ENCODE data around the gene SLC8A1. TPM values are rescaled to one million over a fixed set of nuclear protein-coding genes. Genes with fewer than 3 reads are reported as not detected.

The SLC8A1 gene
- total and polyA plus RNA-seq, 11 donors, result 61.9 to 1,521 (median 827) TPM

DNA sequence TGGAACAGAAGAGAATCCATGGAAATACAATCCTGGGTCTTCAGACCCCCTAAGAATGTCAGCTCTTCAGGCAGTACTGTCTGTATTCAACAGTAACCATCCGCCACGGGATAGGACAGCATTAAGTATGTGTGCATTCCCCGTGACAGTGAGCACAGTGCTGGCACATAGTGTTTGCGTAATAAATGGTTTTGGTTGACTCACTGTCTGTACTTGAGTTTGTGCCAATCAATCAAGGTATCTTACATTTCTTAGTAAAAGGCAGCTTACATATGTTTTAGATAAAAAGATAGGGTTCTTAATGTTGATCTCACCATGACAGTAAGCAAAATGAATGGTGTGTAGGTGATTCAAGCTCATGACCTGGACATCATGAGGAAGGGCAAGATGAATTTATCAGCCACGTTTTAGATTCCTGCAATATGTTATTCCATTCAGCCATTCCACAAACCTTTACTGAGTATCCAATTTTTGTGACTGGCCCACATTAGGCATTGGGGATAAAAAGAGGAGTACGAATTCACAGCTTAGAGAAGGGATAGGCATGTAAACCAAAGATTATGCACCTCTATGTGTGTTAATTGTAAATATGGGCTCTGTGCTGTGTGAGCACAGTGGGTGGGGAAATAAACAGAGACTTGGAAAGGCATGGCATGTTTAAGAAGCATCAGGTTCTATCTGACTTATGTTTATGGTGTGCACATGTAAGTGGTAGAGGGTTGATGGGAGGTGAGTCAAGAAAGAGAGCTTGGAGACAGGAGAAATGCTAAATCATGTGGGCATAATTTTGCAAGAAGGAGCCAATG lies 258.8 kb downstream of the SLC8A1 start:
- Histone ChIP-seq H3K27me3 (no peaks in the 10 kb centered on the region), H3K27ac (no peak overlapping the region), H3K9me3 (no peaks in the 10 kb centered on the region), H3K36me3 (peaks cover 0 to 4% (median 0%) of the 10 kb centered on the region in 9 donors), H3K4me1 (peaks cover 0 to 30% (median 2%) of the 10 kb centered on the region in 12 donors), H3K4me3 (no peak overlapping the region)
- DNase-seq, result no peak
- intact Hi-C loops (cut with DNase I), result no loop called here
- ATAC-seq, result peak in 1 of 4 donors; percentile 38
- TF ChIP-seq POLR2A (IDR thresholded peaks at IDR 0.05), result no peak
- TF ChIP-seq, protein P1, sequence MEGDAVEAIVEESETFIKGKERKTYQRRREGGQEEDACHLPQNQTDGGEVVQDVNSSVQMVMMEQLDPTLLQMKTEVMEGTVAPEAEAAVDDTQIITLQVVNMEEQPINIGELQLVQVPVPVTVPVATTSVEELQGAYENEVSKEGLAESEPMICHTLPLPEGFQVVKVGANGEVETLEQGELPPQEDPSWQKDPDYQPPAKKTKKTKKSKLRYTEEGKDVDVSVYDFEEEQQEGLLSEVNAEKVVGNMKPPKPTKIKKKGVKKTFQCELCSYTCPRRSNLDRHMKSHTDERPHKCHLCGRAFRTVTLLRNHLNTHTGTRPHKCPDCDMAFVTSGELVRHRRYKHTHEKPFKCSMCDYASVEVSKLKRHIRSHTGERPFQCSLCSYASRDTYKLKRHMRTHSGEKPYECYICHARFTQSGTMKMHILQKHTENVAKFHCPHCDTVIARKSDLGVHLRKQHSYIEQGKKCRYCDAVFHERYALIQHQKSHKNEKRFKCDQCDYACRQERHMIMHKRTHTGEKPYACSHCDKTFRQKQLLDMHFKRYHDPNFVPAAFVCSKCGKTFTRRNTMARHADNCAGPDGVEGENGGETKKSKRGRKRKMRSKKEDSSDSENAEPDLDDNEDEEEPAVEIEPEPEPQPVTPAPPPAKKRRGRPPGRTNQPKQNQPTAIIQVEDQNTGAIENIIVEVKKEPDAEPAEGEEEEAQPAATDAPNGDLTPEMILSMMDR (IDR thresholded peaks at IDR 0.05), result no peak
- WGBS, 4 donors, result 53 to 77% (median 75%) methylated on average over 6 of the region's 6 CpGs

DNA sequence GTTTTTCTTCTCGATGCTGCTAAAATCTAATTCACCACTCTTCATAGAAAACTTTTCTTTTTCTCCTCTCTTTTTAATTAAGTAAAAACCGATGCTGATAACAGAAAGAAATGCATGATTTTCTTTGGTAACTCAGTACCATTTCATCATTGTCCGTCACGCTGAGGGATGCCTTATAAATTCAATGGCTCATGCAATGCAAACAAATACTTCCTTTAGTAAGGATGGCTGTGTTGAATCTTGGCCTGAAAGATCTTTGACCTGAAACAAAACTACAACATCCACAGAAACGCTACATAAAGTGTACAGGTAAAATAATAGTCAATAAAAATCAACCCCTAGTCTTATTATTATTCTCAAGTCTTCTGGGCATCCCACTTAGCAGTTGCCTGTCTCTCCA lies 261.4 kb downstream of the SLC8A1 start:
- Histone ChIP-seq H3K9me3 (no peaks in the 10 kb centered on the region), H3K4me3 (no peak overlapping the region), H3K4me1 (peaks cover 0 to 34% (median 0%) of the 10 kb centered on the region in 12 donors), H3K27ac (no peak overlapping the region), H3K36me3 (peaks cover 0 to 4% (median 0%) of the 10 kb centered on the region in 9 donors), H3K27me3 (no peaks in the 10 kb centered on the region)
- no peak for ATAC-seq
- TF ChIP-seq, protein P1 (IDR thresholded peaks at IDR 0.05), result no peak
- no peak for TF ChIP-seq POLR2A (IDR thresholded peaks at IDR 0.05)
- intact Hi-C loops (cut with DNase I), result no loop called here
- WGBS, 4 donors, result 87 to 92% (median 89%) methylated on average over 5 of the region's 5 CpGs
- no peak for DNase-seq

DNA sequence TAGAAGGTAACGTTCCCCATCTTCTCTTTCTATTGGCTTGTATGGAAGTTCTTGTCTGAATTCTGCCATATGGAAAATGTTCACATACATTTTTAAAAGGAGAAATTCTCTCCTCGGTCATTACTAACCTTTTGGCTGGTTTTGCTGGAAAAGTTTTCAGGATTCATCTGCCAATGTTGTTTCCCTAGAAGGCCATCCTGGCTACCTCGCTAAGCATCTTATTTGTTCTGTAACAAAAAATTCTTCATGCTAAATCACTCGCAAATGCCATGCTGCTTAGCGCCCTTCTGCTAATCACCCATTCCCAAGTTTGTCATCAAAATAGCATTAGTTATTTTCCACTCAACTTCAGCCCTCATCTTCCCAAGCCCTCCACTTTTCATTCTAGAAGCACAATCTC lies 262.0 kb downstream of the SLC8A1 start:
- H3K9me3 ChIP-seq, result no peaks in the 10 kb centered on the region
- no peak for DNase-seq
- H3K27me3 ChIP-seq, result no peaks in the 10 kb centered on the region
- H3K36me3 ChIP-seq, result peaks cover 0 to 3% (median 0%) of the 10 kb centered on the region in 9 donors
- TF ChIP-seq, protein P1 (IDR thresholded peaks at IDR 0.05), result no peak
- no peak for TF ChIP-seq POLR2A (IDR thresholded peaks at IDR 0.05)
- no peak for ATAC-seq
- peaks cover 0 to 34% (median 0%) of the 10 kb centered on the region in 12 donors for H3K4me1 ChIP-seq
- intact Hi-C loops (cut with DNase I), result no loop called here
- H3K27ac ChIP-seq, result no peak overlapping the region
- 80 to 91% (median 86%) methylated on average over 5 of the region's 5 CpGs for WGBS, 4 donors
- no peak overlapping the region for H3K4me3 ChIP-seq

DNA sequence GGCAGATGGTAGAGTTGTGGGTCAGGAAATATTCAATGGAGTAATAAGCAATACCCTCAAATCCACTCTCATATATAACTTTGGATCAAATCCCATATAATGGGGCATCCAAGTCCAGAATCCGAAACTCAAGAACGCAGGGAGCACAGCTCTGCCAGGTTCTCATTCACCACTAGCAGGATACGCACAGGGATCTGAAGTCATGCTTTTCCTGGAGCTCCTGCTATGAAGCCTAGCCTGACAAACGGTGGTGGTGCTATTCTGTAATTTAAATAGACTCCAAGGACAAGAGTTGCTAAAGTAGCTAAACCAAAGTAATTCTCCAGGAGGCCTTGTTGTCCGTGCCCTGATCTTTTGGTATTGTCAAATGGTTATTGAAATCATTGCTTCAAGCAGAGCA lies 264.8 kb downstream of the SLC8A1 start:
- TF ChIP-seq, protein P1 (IDR thresholded peaks at IDR 0.05), result no peak
- TF ChIP-seq POLR2A (IDR thresholded peaks at IDR 0.05), result no peak
- DNase-seq (no peak), ATAC-seq (peak in 3 of 4 donors; percentile 35 to 62 (median 52))
- 45 to 63% (median 62%) methylated on average over 5 of the region's 5 CpGs for WGBS, 4 donors
- Histone ChIP-seq H3K9me3 (no peaks in the 10 kb centered on the region), H3K36me3 (no peaks in the 10 kb centered on the region), H3K27ac (peak overlapping the region in 1 of 12 donors; percentile 15), H3K4me1 (peaks cover 0 to 26% (median 4%) of the 10 kb centered on the region in 12 donors), H3K27me3 (no peaks in the 10 kb centered on the region), H3K4me3 (no peak overlapping the region)
- intact Hi-C loops (cut with DNase I), result no loop called here
